CD4-positive, alpha-beta T cell treated with Interleukin-1 beta for 1 hour (primary cell): Measurements from ENCODE around the gene CATSPER3.

Source experiments
- DNase-seq, 2 donors: peaks; one replicate each; pipeline ENCODE4 v3.0.0-alpha.2; 2020 to 2022

CATSPER3 gene

DNA sequence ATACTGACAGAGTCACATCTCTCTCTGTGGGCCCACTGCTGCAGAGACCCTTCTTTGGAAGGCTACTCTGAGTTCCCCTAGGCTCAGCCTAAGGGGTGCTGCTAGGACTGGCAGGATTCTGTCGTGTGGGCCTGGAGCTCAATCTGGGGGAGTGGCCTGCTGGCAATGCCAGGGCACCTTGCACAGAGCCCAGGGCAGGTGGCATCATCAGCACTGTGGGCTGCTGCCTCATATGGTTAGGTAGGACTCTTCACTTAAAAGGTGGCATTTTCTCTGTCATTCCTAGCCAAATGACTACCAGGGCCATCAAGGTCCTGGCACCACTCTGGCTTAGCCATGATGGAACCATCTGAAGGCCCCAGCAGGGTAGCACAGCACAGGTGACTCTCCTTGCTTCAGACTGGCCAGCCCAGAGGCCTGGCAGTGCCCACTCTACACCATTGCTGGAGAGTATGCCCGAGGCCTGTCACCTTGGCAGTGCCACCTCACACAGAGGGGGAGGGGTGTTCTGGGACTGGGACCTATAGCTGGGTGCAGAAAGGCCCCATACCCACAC lies 44.4 kb downstream of the CATSPER3 start:
- DNase-seq, result no peak

DNA sequence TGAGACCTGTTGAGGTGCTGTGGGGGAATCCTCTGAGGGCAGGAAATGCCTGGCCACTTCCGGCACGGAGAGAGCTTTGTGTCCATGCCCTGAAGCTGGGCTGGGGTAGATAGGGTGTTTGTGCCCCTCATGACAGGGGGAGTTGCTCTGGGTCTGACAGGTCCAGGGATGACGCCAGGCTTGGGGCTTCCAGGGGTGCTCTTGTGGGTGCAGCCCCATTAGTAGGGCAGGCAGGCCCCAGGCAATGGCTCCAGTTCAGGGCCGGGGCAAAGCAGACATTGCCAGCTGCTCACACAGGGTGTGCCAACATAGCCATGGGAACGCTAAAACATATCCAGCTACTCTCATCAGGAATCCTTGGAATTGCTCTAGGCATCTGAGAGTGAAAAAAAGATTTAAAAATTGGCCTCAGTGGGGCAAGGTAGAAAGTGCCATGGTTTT lies 45.3 kb downstream of the CATSPER3 start:
- DNase-seq, result no peak

DNA sequence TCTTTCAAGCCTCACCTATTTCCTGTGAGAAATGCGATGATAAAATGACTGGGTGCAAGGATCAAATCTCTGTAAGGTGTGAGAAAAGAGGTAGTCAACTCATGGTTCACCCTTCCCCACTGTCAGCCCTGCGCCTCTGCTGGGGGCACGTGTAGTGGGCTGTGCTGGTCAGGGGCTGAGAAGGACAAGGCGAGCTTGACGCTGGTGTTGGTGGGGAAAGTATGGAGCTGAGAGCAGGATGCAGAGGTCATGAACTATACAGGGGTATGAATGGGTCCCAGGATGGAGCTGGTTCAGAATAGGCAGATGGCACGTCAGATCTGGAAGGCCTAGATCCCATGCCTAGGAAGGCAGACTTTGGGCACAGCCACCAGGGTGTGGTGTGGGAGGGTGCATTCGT lies 45.7 kb downstream of the CATSPER3 start:
- no peak for DNase-seq

DNA sequence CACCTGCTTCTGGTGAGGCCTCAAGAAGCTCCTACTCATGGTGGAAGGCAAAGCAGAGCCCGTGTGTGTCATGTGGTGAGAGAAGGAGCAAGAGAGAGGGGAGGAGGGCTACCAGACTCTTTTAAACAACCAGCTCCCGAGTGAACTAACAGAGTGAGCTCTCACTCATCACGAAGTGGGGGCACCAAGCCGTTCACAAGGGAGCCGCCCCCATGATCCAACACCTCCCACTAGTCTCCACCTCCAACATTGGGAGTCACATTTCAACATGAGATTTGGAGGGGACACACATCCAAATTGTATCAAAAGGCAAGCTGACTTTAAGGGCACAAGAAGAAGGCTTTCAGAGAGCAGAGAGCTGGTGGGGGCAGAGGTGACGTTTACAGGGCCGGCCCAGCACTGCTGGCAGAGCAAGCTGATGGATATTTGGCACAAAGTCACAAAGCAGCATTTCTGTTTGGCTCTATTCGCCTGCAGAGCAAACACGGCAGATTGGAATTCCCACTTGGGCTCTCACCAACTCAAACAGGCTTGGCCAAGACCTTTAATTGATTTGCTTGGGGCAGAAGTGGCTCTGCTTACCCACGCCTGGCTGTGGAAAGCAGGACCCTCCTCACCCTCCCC lies 46.4 kb downstream of the CATSPER3 start:
- DNase-seq, result no peak

DNA sequence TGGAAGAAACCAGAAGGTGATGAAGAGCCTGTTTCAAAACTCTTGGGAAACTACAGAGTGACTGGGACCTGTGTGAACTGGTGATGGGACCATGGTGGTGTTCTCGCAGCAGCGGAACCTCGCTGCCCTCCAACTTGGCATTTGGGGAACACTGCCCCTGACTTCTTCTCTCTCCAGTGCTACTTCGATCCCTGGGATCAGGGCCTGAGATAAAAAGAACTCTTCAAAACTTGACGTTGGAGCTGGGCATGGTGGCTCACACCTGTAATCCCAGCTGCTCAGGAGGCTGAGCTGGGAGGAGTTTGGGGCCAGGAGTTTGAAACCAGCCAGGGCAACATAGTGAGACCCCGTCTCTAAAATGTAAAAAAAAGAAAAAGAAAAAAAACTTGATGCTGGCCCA lies 48.2 kb downstream of the CATSPER3 start:
- no peak for DNase-seq

DNA sequence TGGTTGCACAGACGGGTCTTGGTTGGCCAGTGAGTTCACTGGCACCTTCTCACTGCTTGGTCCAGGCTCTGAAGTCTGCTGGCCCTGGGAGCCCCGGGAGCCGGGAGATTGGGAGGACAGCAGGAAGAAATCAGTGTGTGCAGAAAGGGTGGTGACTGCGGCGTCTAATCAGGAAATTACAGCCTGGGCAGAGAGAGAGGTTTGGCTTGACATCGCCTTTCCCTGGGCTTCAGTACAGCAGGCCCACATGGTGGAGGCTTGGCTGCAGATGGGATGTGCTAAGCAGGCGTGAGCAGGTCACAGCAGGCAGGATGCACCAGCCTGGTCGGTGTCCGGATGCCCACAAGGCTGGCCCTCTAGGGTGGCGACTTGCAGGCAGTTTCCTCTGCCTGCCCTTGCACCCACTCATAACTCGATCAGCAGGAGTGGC lies 49.2 kb downstream of the CATSPER3 start:
- DNase-seq, result no peak

DNA sequence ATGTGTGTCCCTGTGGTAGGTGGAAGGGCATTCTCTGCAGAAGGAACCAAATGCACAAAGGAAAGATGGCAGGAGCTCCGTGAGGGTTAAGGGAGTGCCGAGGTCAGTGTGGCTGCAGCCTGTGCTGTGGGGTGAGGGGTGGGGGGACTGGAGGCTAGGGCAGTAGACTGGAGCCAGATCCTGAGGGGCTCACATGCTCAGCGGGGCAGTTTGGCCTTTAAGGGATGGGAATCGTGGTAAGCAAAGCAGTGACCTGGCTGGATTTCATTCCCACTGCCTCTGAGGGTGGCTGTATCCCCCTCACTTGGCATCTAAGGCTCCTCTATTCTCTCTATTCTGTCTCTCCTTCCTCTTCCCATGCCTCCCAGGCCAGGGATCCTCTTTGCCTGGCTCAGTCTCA lies 50.8 kb downstream of the CATSPER3 start:
- no peak for DNase-seq

DNA sequence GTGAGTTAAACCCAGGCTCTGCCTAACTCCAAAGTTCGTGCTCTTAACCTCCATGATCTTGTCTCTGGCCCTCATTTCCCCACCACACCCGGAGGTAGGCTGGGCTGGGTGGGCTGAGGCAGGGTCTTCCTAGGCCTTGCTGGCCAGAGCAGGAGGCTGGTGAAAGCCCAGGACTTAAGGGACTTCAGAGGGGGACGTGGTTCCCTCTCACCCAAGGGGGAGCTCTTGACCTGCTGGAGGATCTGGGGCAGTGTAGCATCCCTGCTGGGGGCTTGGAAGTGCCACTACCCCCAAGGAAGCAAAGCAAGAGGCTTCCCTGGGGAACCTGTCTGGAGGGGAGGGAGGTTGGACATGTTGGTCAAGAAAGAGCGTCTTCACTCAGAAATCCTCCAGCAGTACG lies 51.6 kb downstream of the CATSPER3 start:
- DNase-seq, result no peak

DNA sequence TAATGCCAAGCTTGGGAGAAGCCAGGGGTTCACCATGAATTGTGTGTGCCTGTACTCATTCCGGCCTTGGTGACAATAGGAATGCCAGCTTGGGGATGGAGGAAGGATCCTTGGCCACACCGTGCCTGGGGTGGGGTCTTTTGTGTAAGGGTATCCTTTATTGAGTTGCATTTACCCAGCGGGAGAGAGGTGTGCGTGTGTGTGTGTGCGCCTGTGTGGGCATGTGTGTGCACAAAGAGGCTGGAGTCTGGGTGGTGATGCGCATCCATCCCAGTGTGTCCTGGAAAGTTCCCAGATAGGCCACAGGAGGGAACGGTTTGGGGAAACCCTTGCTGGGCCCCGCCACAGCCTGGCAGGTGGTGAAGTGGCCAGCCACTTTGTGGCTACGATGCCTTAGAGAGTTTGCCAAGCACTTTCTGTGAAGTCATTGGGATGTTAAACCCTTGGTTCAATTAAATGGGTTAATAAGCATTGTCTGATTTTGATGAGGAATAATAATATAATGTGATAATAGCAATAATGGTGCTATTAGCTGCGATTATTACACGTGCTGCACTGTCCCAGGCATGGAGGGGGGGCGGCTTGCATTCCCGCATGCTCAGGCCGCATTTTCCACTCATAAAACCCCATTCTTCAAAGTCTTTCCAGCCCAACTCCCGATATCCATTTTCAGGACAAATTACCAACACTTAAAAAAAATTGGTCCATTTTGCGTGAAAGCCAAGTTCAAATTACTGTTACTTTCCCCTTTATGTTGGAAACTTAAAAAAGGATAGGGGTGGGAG lies 52.6 kb downstream of the CATSPER3 start:
- DNase-seq, result no peak

DNA sequence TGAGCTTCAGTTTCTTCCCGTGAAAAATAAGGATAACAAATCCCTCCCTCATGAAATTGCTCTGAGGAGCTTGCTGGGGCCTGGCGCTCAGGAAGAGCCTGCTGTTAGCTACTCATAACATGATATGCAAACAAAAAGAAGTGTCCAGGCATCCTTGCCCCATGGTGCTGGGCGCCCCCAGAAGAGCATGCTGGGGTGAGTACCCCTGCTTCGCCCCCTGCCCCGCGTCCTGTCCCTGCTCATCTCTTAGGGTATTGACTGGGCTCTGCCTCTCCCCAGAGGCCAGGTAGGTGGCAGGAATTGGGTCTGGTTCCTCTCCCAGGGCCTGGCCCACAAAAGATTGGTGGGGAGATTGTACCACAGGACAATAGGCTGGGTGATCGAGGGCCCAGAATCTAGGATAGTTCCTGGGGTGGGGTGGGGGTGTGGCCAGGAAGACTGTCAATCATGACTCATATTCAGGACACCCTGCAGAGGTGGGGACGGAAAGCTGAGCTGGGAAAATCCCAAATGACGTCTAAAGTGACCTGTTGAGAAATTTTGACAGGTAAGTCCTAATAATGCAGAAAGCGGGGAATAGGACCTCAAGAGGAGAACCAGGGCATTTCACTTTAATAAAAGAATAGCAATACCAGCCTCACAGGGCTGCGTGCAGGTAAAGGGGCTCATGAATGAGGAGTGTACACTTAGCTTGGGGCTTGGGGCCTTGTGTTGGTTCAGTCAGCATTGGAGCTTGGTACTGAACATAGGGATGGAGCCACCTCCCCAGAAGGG lies 57.4 kb downstream of the CATSPER3 start:
- no peak for DNase-seq

DNA sequence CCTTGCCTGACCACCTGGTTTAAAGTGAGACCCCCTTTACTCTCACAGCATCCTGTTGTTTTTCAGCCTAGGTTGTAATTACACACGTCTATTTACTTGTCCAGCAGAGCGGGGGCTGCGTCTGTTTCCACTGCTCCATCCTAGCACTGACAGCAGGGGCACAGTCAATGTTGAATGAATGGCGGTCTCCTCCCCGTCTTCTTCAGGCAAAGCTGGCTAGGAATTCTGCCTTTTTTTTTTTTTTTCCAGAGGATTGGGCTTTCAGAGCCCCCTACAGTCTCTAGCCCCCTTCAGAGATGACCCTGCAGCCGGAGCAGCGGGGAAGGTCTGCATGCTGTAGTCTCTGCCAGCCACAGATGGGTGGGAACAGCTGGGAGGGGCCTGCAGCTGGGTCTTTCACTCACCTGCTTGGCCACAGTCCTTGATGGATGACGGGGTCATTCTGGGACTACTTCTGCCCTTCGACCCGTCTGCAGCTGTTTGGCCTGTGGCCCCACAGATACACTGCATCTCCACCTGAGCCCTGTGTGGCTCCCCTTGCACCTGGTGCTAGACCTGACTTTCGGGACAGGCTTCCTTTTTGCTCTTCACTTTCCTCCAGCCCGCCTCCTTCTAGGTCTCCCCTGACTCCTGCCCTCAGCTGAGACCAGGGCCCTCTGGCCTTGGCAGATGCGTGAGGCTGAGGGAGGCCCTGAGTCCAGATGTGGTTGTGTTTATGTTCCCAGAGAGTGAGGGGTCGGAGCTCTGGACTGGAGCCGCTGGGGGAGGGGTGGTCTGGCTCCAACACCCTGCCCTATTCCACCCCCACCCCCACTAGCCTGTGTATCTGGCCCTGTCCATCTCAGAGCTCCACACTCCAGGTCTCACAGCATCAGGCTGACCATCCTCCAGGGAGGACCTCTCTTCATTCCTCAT lies 58.3 kb downstream of the CATSPER3 start:
- no peak for DNase-seq

DNA sequence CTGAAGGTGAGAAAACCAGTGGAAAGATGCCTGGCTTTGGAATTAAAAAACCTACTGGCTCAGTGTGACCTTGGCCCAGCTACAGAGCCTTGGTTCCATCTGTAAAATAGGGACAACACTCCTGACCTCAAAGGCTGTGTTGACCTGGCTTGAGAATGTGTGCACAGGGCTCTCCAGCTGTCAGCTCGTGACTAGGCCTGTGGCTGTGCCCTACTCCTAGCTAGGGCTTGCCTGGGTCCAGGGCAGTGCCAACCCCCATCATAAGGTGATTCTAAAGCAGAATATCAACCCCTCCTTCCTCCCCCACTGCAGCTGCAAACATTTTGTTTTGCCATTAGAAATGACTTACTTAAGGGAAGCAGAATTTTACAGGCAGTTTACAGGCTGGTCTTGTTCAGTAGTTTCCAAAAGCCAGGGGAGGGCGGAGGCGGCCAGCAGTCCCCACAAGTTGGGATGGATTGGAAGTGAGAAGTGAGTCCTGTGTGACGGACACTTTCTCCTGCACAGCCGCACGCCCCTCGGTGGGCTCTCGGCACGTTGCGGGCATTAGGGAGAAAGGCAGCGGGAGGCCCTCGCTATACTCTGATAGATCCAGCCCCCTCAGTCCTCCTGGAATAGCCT lies 59.0 kb downstream of the CATSPER3 start:
- no peak for DNase-seq

DNA sequence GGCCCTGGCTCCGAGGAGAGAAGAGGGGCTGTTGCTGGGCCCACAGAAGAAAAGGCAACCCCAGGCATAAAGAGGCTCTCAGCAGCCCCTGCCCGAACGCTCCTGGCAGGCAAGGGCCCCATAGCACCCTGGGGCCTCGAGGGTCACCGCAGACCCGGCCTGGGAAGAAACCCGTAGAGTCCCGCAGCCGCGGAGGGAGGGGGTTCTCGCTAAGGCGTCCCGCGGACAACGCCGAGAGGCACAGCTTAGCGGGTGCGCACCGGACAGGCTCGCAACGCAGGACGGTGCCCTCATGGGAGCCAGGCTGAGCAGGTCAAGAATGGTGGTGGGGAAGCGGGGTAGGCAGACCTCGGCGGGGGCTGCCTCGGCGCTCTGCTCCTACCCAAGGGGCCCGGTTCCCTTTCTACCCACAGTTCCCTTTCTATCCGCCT lies 59.6 kb downstream of the CATSPER3 start:
- no peak for DNase-seq

DNA sequence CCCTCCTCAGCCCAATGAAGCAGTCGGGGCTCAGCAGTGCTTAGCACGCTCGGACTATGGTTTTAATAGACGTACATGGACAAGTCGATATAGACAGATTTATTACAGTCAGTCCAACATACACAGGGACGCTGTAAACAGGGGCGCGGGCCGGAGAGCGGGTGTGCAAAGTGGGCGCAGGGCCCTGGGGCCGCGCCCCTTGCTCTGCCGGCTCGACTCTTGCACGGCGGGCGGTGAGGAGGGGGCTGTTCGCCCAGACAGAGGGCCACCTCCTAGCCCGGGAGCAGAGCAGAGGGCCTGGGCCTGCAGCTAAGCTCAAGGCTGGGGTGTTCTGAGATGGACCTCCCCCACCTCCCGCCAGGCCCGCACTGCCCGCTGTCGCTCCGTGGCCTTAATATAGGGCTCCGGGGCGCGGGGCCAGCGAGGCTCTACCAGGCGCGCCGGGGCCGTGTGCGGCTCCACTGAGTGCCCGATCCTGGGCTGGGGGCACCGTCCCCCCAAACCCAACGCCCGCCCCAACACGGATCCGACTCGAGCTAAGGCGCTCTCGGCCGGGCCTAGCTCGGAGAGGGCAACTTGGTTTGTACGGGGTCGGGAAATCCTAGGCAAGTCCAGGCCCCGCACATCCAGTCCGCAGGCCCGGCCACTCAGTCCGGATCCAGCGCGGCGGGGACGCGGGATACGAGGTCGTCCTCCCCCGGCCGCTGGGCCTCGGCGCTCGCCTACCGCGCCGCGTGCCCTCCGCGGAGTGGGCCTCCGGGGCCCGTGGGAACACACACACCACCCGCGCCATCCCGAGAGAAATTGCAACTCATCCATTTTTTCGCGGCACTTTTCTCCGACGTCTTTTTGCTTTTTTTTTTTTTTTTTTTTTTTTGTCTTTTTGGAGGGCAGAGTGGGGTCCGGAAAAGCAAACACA lies 60.2 kb downstream of the CATSPER3 start:
- no peak for DNase-seq

DNA sequence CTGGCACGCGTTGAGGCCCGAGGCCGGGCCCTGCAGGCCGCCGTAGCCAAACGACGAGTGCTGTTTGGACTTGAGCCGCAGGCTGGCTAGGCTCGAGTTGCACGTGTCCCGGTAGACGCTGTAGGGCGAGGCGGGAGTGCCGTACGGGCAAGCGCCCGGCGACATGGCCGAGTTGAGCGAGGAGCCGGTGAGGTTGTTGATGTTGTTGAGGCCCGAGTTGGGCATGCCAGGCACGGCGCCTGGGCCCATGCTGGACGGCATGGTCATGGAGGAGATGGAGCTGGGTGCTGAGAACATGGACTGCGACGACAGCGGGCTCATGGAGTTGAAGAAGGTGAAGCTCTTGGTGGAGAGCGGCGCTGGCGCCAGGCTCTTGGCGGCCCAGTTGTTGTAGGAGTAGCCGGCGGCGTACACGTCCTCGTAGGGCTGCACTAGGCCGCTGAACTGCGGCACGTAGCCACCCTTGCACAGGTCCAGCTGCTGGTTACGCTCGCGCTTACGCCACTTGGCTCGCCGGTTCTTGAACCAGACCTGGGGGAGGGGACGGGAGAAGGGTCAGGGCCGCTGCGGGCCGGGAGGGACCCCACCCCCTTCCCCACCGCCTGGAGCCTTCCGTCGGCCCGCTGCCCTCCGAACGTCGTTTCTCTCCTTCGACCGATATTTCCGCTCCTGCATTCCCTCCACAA lies 61.2 kb downstream of the CATSPER3 start:
- no peak for DNase-seq

DNA sequence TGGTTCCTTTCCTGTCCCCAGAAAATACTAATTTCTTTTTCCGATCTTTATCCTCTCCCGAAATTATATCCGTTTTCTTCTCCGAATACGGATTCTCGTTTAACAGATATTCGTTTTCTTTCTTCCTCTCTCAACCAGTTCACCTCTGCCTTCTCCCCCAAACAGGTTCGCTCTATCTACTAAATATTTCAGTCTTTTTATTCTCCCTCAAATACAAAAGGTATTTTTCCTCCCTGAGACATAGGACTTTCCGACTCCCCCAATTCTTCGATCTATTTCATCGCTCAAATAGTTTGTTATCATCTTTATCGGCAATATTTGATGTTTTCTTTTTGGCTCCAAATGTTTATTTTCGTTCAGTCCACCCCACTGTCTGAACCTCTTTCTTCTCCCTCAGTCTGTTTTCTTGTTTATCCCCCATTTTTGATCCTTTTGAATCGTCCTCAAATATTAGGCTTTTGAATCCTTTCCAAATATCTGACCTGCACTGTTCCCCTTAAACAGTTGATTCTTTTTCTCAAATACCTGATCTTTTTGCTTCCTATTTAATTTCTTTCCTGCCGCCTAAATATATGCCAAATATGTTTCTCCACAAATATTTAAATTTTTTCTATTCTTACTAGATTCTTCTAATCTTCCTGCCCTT lies 61.9 kb downstream of the CATSPER3 start:
- DNase-seq, result no peak

DNA sequence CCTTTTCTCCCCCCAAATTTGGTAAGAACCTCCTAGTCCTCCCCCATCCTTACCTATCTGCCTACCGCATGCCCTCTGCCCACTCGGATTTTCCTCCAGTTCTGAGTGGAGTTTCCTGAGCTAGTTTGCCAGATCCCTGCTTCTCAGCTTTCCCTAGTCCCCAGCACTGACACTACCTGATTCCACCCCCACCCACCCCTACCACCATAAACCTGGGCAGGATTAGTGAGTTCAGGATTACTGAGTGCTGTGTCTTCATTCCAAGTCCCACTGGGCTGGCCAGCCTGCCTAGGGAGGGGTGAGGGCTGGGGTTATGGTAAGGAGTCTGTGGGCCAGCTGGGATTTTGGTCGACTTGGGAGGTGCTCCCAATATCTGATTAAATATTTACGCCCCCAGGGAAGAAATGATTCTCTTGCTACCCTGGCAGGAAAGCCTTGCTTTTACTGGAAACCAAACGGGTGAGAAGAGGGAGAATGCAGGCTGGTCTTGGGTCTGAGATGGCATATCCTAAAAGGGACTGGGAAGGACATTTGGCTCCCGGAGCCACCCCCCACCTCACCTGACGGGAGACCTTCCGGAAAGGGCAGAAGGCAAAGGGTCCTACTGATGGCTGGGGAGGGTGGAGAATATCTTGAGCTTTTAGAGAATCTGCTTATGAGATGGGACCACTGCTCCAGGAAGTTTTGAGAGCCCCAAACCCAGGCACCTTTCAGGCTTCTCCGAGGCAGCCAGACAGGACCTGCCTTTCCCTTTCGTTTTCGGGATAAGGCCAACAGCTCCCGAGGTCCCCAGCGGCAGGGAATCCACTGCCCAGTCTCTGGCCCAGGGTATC lies 62.6 kb downstream of the CATSPER3 start:
- no peak for DNase-seq

DNA sequence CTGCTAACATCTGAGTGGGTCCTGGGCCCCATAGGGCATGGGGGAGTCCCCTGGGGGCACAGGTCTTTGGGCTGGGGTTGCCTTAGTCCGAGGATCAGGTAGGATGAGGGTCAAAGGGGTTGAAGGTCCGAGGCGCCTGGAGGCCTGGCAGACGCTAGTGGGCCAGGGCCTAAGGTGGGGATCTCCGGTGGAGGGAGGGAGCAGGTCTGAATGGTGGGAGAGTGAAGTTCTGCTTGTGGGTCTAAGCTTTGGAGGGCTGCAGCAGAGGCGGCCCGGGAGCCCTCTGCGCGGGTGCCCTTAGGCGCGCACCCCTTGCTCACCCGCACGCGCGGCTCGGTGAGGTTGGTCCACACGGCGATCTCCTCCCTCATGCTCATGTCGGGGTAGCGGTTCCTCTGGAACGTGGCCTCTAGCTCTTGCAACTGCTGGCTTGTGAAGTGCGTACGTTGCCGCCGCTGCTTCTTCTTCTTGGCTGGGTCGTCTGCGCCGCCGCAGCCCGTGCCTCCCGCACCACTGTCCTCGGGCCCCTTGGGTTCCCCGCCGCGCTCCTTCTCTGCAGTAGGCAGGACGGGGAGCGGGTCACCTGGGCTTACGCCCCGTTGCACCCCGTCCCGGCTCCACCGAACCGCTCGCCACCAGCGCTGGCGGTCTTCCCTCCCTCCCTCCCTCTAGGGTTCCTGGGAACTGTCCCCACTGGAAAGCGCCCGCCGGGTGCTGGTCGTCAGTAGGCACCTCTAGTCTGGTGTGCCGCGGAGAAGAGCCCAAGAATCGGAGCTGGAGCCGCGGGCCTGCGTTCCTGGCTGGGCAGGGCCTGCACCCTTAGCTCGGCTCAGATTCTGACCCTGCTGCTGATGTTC lies 63.5 kb downstream of the CATSPER3 start:
- DNase-seq, result no peak
